H9 (cell line): ENCODE measurements around the gene CD4. TPM values are rescaled to one million over a fixed set of nuclear protein-coding genes. Genes with fewer than 3 reads are reported as not detected.

Experiments used
- DNase-seq: peaks from one replicate; pipeline ENCODE4 v3.0.0-alpha.2; 2017
- H2AFZ ChIP-seq: one replicate; pipeline ENCODE4 v1.6.1; 2013; ENCODE audit warnings: mild to moderate bottlenecking, low read length, control low read depth, moderate library complexity
- H2AK5ac ChIP-seq: 2 replicates; pipeline ENCODE4 v1.6.1; 2013; ENCODE audit warnings: low read length, control low read depth, mixed read lengths; ENCODE audit not compliant: insufficient read length
- H2BK120ac ChIP-seq: one replicate; pipeline ENCODE4 v1.6.1; 2013; ENCODE audit warnings: low read depth, mild to moderate bottlenecking, low read length, control low read depth, inconsistent platforms; ENCODE audit not compliant: poor library complexity, severe bottlenecking
- H2BK12ac ChIP-seq: 2 replicates; pipeline ENCODE4 v1.6.1; 2013; ENCODE audit warnings: low read length, control low read depth, mixed read lengths, low read depth; ENCODE audit not compliant: insufficient read length
- H2BK15ac ChIP-seq: 2 replicates; pipeline ENCODE4 v1.6.1; 2013; ENCODE audit warnings: low read depth, low read length, control low read depth
- H2BK20ac ChIP-seq: one replicate; pipeline ENCODE4 v1.6.1; 2013; ENCODE audit warnings: low read depth, mild to moderate bottlenecking, low read length, control low read depth, inconsistent platforms; ENCODE audit not compliant: poor library complexity, severe bottlenecking
- H2BK5ac ChIP-seq: 2 replicates; pipeline ENCODE4 v1.6.1; 2013; ENCODE audit warnings: low read length, control low read depth, mixed read lengths; ENCODE audit not compliant: insufficient read length
- H3K14ac ChIP-seq: 2 replicates; pipeline ENCODE4 v1.6.1; 2013; ENCODE audit warnings: low read length, control low read depth; ENCODE audit not compliant: insufficient read depth
- H3K18ac ChIP-seq: 2 replicates; pipeline ENCODE4 v1.6.1; 2013; ENCODE audit warnings: low read depth, mild to moderate bottlenecking, mixed read lengths, low read length, control low read depth; ENCODE audit not compliant: insufficient read length
- H3K23ac ChIP-seq: 2 replicates; pipeline ENCODE4 v1.6.1; 2013; ENCODE audit warnings: low read length, control low read depth, mixed read lengths, low read depth; ENCODE audit not compliant: insufficient read length
- H3K23me2 ChIP-seq: 2 replicates; pipeline ENCODE4 v1.6.1; 2013; ENCODE audit warnings: low read depth, mild to moderate bottlenecking, mixed read lengths, low read length, control low read depth; ENCODE audit not compliant: insufficient read length, poor library complexity, severe bottlenecking
- H3K27ac ChIP-seq: 2 replicates; pipeline ENCODE4 v1.5.1; 2013; ENCODE audit warnings: low read length, control low read depth, mixed read lengths, low read depth; ENCODE audit not compliant: insufficient read length
- H3K27me3 ChIP-seq: 2 replicates; pipeline ENCODE4 v1.6.1; 2013; ENCODE audit warnings: low read length, control low read depth, inconsistent platforms; ENCODE audit not compliant: insufficient read depth
- H3K4ac ChIP-seq: 2 replicates; pipeline ENCODE4 v1.6.1; 2013; ENCODE audit warnings: low read depth, mild to moderate bottlenecking, control low read depth, inconsistent platforms, low read length, moderate library complexity
- H3K4me1 ChIP-seq: 2 replicates; pipeline ENCODE4 v1.6.1; 2013; ENCODE audit warnings: low read length, control low read depth, inconsistent platforms; ENCODE audit not compliant: insufficient read depth
- H3K4me2 ChIP-seq: 2 replicates; pipeline ENCODE4 v1.6.1; 2013; ENCODE audit warnings: low read length, control low read depth, mixed read lengths; ENCODE audit not compliant: insufficient read length, insufficient read depth
- H3K56ac ChIP-seq: 2 replicates; pipeline ENCODE4 v1.6.1; 2013; ENCODE audit warnings: low read depth, mild to moderate bottlenecking, mixed read lengths, low read length, control low read depth; ENCODE audit not compliant: insufficient read length
- H3K79me1 ChIP-seq: 2 replicates; pipeline ENCODE4 v1.6.1; 2013; ENCODE audit warnings: low read depth, mild to moderate bottlenecking, moderate library complexity, low read length, control low read depth, inconsistent platforms; ENCODE audit not compliant: insufficient read depth, poor library complexity, severe bottlenecking
- H3K79me2 ChIP-seq: 2 replicates; pipeline ENCODE4 v1.6.1; 2013; ENCODE audit warnings: low read length, control low read depth, inconsistent platforms; ENCODE audit not compliant: insufficient read depth
- H3K9ac ChIP-seq: 2 replicates; pipeline ENCODE4 v1.6.1; 2013; ENCODE audit warnings: low read length, control low read depth, mixed read lengths; ENCODE audit not compliant: insufficient read length; ENCODE audit errors: extremely low read depth
- H3K9me3 ChIP-seq: one replicate; pipeline ENCODE4 v1.6.1; 2013; ENCODE audit warnings: low read depth, low read length, inconsistent platforms; ENCODE audit not compliant: control insufficient read depth
- H3T11ph ChIP-seq: one replicate; pipeline ENCODE4 v1.6.1; 2013; ENCODE audit warnings: mild to moderate bottlenecking, low read length, control low read depth, inconsistent platforms
- H4K20me1 ChIP-seq: one replicate; pipeline ENCODE4 v1.6.1; 2013; ENCODE audit not compliant: control insufficient read depth, insufficient read length, insufficient read depth
- H4K5ac ChIP-seq: 2 replicates; pipeline ENCODE4 v1.6.1; 2013; ENCODE audit warnings: low read depth, mild to moderate bottlenecking, mixed read lengths, low read length, control low read depth; ENCODE audit not compliant: insufficient read length
- H4K8ac ChIP-seq: replicated peaks from 2 replicates; pipeline ENCODE4 v1.6.1; 2013; ENCODE audit warnings: low read length, control low read depth, mixed read lengths, low read depth; ENCODE audit not compliant: insufficient read length
- H4K91ac ChIP-seq: 2 replicates; pipeline ENCODE4 v1.6.1; 2013; ENCODE audit warnings: low read depth, mild to moderate bottlenecking, moderate library complexity, mixed read lengths, low read length, control low read depth; ENCODE audit not compliant: insufficient read length
- H3K27ac Mint-ChIP-seq, 3 experiments: 2 replicates in 2 of 3; 3 replicates in 1 of 3; pipeline ENCODE4 v1.8.0; 2020 to 2021; ENCODE audit warnings: mixed read lengths in 3 of 3, mild to moderate bottlenecking in 1 of 3, moderate library complexity in 1 of 3
- H3K27me3 Mint-ChIP-seq: 2 replicates; pipeline ENCODE4 v1.8.0; 2021; ENCODE audit warnings: low read depth, mild to moderate bottlenecking, moderate library complexity, mixed read lengths
- H3K36me3 Mint-ChIP-seq, 3 experiments: 2 replicates in 2 of 3; 3 replicates in 1 of 3; pipeline ENCODE4 v1.8.0; 2020 to 2021; ENCODE audit warnings: low read depth in 3 of 3, mixed read lengths in 3 of 3; ENCODE audit not compliant: insufficient read depth in 1 of 3
- H3K4me1 Mint-ChIP-seq, 2 experiments: 2 replicates each; pipeline ENCODE4 v1.8.0; 2020; ENCODE audit warnings: mixed read lengths in 2 of 2
- H3K4me3 Mint-ChIP-seq, 2 experiments: 2 replicates in 1 of 2; 3 replicates in 1 of 2; pipeline ENCODE4 v1.8.0; 2020 to 2021; ENCODE audit warnings: mild to moderate bottlenecking in 2 of 2, mixed read lengths in 2 of 2, moderate library complexity in 1 of 2
- H3K9me3 Mint-ChIP-seq, 2 experiments: 2 replicates in 1 of 2; 3 replicates in 1 of 2; pipeline ENCODE4 v1.8.0; 2020; ENCODE audit warnings: mild to moderate bottlenecking in 2 of 2, mixed read lengths in 2 of 2, moderate library complexity in 1 of 2
- WGBS: extraction: QIAGEN DNeasy Blood & Tissue Kit; methylation state at CpG from one replicate; pipeline ENCODE4 v1.1.7; 2013; ENCODE audit warnings: missing lambda C conversion rate, low lambda C conversion rate, mixed read lengths; ENCODE audit not compliant: insufficient read length; ENCODE audit errors: extremely low coverage; 5-methylcytosine and 5-hydroxymethylcytosine counted together
- total RNA-seq: library from RNA; stranded (reverse); gene quantifications from 2 replicates; pipeline ENCODE4 v1.2.1, GENCODE V29; 2021
- TF ChIP-seq, protein P1 (sequence below): fragments of 200-600 bp; sonication (generic); conservative IDR thresholded peaks from 3 replicates; pipeline ENCODE4 v1.8.0; 2021; ENCODE audit warnings: antibody characterized with exemption, mild to moderate bottlenecking

The CD4 gene
- total RNA-seq, 1 experiment from 2014 or later: 1.1 TPM

DNA sequence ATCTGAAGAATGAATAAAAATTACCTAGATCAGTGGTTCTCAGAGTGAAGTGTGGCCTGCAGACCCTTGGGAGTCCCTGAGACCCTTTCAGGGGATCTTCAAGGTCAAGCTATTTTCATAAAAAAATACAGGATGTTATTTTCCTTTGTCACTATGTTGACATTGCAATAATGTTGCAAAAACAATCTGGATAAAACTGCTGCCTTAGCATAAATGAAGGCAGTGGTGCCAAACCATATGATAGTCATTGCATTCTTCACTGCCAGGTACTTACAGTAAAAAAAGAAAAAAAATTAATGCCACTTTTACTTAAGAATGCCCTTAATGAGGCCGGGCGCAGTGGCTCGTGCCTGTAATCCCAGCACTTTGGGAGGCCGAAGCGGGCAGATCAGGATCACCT, 2.0 kb upstream of the CD4 start:
- TF ChIP-seq, protein P1, sequence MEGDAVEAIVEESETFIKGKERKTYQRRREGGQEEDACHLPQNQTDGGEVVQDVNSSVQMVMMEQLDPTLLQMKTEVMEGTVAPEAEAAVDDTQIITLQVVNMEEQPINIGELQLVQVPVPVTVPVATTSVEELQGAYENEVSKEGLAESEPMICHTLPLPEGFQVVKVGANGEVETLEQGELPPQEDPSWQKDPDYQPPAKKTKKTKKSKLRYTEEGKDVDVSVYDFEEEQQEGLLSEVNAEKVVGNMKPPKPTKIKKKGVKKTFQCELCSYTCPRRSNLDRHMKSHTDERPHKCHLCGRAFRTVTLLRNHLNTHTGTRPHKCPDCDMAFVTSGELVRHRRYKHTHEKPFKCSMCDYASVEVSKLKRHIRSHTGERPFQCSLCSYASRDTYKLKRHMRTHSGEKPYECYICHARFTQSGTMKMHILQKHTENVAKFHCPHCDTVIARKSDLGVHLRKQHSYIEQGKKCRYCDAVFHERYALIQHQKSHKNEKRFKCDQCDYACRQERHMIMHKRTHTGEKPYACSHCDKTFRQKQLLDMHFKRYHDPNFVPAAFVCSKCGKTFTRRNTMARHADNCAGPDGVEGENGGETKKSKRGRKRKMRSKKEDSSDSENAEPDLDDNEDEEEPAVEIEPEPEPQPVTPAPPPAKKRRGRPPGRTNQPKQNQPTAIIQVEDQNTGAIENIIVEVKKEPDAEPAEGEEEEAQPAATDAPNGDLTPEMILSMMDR: no peak
- no peak overlapping the region for H3T11ph ChIP-seq
- H3K23me2 ChIP-seq: no peaks in the 10 kb centered on the region
- H2BK20ac ChIP-seq: no peak overlapping the region
- H3K9ac ChIP-seq: no peak overlapping the region
- no peak overlapping the region for H2BK15ac ChIP-seq
- no CpG with 5 or more reads among the region's 5 CpGs for WGBS
- no peaks in the 10 kb centered on the region for H3K9me3 Mint-ChIP-seq
- no peak overlapping the region for H3K27ac ChIP-seq
- no peak overlapping the region for H4K5ac ChIP-seq
- H3K4ac ChIP-seq: no peak overlapping the region
- no peaks in the 10 kb centered on the region for H3K79me2 ChIP-seq
- H2AFZ ChIP-seq: no peak overlapping the region
- H3K18ac ChIP-seq: no peak overlapping the region
- H3K23ac ChIP-seq: no peak overlapping the region
- no peak overlapping the region for H3K4me2 ChIP-seq
- peaks cover 18% of the 10 kb centered on the region for H3K27me3 Mint-ChIP-seq
- no peak overlapping the region for H3K56ac ChIP-seq
- DNase-seq: no peak
- no peak overlapping the region for H2BK120ac ChIP-seq
- no peaks in the 10 kb centered on the region; a peak in 1 of 7 replicates for H3K36me3 Mint-ChIP-seq
- H3K79me1 ChIP-seq: no peaks in the 10 kb centered on the region
- no peak overlapping the region for H4K91ac ChIP-seq
- no peaks in the 10 kb centered on the region for H4K20me1 ChIP-seq
- no peak overlapping the region for H3K14ac ChIP-seq
- H3K4me1 ChIP-seq: peaks cover 5% of the 10 kb centered on the region; the same call in 1 of the 2 replicates
- H3K4me1 Mint-ChIP-seq: peaks cover 21 to 27% of the 10 kb centered on the region in 2 experiments
- H3K27ac Mint-ChIP-seq: peak overlapping the region in 2 of 3 experiments; percentile 27 to 85; a peak in 3 of 7 replicates
- H3K9me3 ChIP-seq: no peaks in the 10 kb centered on the region
- H2AK5ac ChIP-seq: no peak overlapping the region
- no peak overlapping the region for H4K8ac ChIP-seq
- no peak overlapping the region for H2BK5ac ChIP-seq
- H3K4me3 Mint-ChIP-seq: no peak overlapping the region
- no peaks in the 10 kb centered on the region for H3K27me3 ChIP-seq
- H2BK12ac ChIP-seq: no peak overlapping the region
